GM12878 (cell line): Measurements from ENCODE around the gene COL16A1. TPM values are rescaled to one million over a fixed set of nuclear protein-coding genes. Genes with fewer than 3 reads are reported as not detected.

Experiments
- ATAC-seq: fragments of 200-7000 bp; cut with Tn5 transposase; 3 replicates; pipeline ENCODE4 v1.9.1; 2020; ENCODE audit warnings: mild to moderate bottlenecking, moderate library complexity
- Bru-seq: library from RNA; stranded (reverse); fragments of 400-500 nt; gene quantifications from one replicate; lab custom pipeline; 2021; lab: Mats Ljungman, UMichigan
- BruChase-seq, 2 experiments: library from RNA; stranded (reverse); fragments of 400-500 nt; gene quantifications; one replicate each; lab custom pipeline; 2021; lab: Mats Ljungman, UMichigan
- BruUV-seq: library from RNA; stranded (reverse); fragments of 400-500 nt; replicated peaks from 2 replicates; lab custom pipeline; 2021; lab: Mats Ljungman, UMichigan
- CTCF ChIA-PET: fragments of 300-600 bp; sonication (Branson Sonifier 250); formaldehyde crosslinking; extraction: SDS; loops from one replicate; lab custom pipeline; 2021; ENCODE audit warnings: inconsistent platforms; lab: Yijun Ruan, JAX
- POLR2A ChIA-PET: fragments of 350-600 bp; formaldehyde crosslinking; extraction: SDS; loops from one replicate; lab custom pipeline; 2021; ENCODE audit warnings: inconsistent platforms; lab: Charles Lee
- RAD21 ChIA-PET: fragments of 300-600 bp; sonication (Branson Sonifier 250); formaldehyde crosslinking; loops from one replicate; lab custom pipeline; 2023; ENCODE audit warnings: antibody characterized with exemption; ENCODE audit not compliant: unreplicated experiment; lab: Charles Lee
- SMC1A ChIA-PET: fragments of 300-600 bp; sonication (Branson Sonifier 250); formaldehyde crosslinking; loops from one replicate; lab custom pipeline; 2023; ENCODE audit not compliant: unreplicated experiment, uncharacterized antibody; lab: Charles Lee
- DNase-seq: peaks from one replicate; pipeline ENCODE4 v3.0.0-alpha.2; 2011; ENCODE audit warnings: low read depth, low spot score
- FAIRE-seq: peaks from 3 replicates; lab custom pipeline; 2011; peaks lifted over from hg19 to GRCh38; lab: Jason Lieb, UNC
- H2AFZ ChIP-seq: 2 replicates; pipeline ENCODE4 v1.6.0; 2011; ENCODE audit warnings: low read depth, low read length, control low read depth; ENCODE audit not compliant: control insufficient read depth
- H3K27ac ChIP-seq: 2 replicates; pipeline ENCODE4 v1.5.1; 2011; ENCODE audit warnings: control low read depth; ENCODE audit not compliant: control insufficient read depth, insufficient read depth
- H3K27me3 ChIP-seq, 2 experiments: replicated peaks in 1 of 2; 2 replicates each; pipeline versions ENCODE4 v1.6.0 to v1.6.1; 2011; ENCODE audit warnings: low read length in 1 of 2; ENCODE audit not compliant: control insufficient read depth in 2 of 2, insufficient read depth in 2 of 2
- H3K36me3 ChIP-seq, 2 experiments: 2 replicates each; pipeline ENCODE4 v1.5.1; 2011; ENCODE audit warnings: low read length in 1 of 2; ENCODE audit not compliant: control insufficient read depth in 2 of 2, insufficient read depth in 2 of 2
- H3K4me1 ChIP-seq: 2 replicates; pipeline ENCODE4 v1.6.1; 2011; ENCODE audit warnings: mild to moderate bottlenecking, low read length, moderate library complexity, mixed read lengths; ENCODE audit not compliant: control insufficient read depth, insufficient read depth
- H3K4me2 ChIP-seq: 2 replicates; pipeline ENCODE4 v1.6.0; 2011; ENCODE audit warnings: control low read depth; ENCODE audit not compliant: control insufficient read depth, insufficient read depth
- H3K4me3 ChIP-seq: fragments of 200-600 bp; sonication (generic); 2 replicates; pipeline ENCODE4 v1.5.1; 2016
- H3K79me2 ChIP-seq: 2 replicates; pipeline ENCODE4 v1.6.0; 2011; ENCODE audit warnings: low read length; ENCODE audit not compliant: control insufficient read depth, insufficient read depth
- H3K9ac ChIP-seq: 2 replicates; pipeline ENCODE4 v1.8.0; 2011; ENCODE audit warnings: low read length, control low read depth, mixed read lengths; ENCODE audit not compliant: control insufficient read depth, insufficient read depth
- H3K9me3 ChIP-seq: replicated peaks from 3 replicates; pipeline ENCODE4 v1.5.1; 2011; ENCODE audit warnings: mild to moderate bottlenecking, low read length; ENCODE audit not compliant: control insufficient read depth, insufficient read depth
- H4K20me1 ChIP-seq: 2 replicates; pipeline ENCODE4 v1.6.0; 2011; ENCODE audit not compliant: control insufficient read depth, insufficient read depth
- BHLHE40 ChIP-seq, 2 experiments: fragments of 450-650 bp in 1 of 2; IDR thresholded peaks; 2 replicates each; pipeline ENCODE4 v1.6.1; 2011 to 2017; ENCODE audit warnings: low read depth in 2 of 2, borderline replicate concordance in 1 of 2, improper control_type of control experiment in 1 of 2, low read length in 1 of 2, mild to moderate bottlenecking in 1 of 2
- BRCA1 ChIP-seq: IDR thresholded peaks from 2 replicates; pipeline ENCODE4 v1.6.1; 2011; ENCODE audit warnings: low read depth, low read length, improper control_type of control experiment
- WGBS: methylation state at CpG from one replicate; pipeline ENCODE4 v1.1.6; 2016; ENCODE audit warnings: low lambda C conversion rate; ENCODE audit not compliant: insufficient replicate concordance, insufficient coverage; ENCODE audit errors: missing lambda C conversion rate; 5-methylcytosine and 5-hydroxymethylcytosine counted together
- in situ Hi-C: fragments of 300-500 bp; cut with MboI; formaldehyde crosslinking; loops from 9 replicates; pipeline ENCODE4 v1.14.3; 2018; ENCODE audit warnings: mixed read lengths
- intact Hi-C: fragments of 100-400 bp; cut with micrococcal nuclease; formaldehyde crosslinking; loops from one replicate; pipeline ENCODE4 v1.14.2; 2022; ENCODE audit not compliant: unreplicated experiment
- long read RNA-seq, 2 experiments: library from polyadenylated mRNA; unstranded; transcript quantifications; one replicate each; pipeline ENCODE4 v2.0.0, GENCODE V29; 2019 to 2020
- polyA minus RNA-seq, 3 experiments: library from RNA; depleted of rRNA, polyadenylated mRNA; stranded (reverse); fragments of >200 nt; gene quantifications; 2 replicates each; pipeline ENCODE4 v1.2.3, GENCODE V29; 2011
- polyA plus RNA-seq, 11 experiments: library from polyadenylated mRNA; depleted of rRNA in 4 of 11; unstranded in 6 of 11; stranded (reverse) in 5 of 11; fragments of >200 nt; fragmentation: Nextera tagmentation in 4 of 11; fragmentation: Illumina TruSeq in 1 of 11; extraction: Ambion mirVana in 4 of 11; extraction: Trizol in 1 of 11; gene quantifications; 1 replicate in 1 of 11; 2 replicates in 10 of 11; pipeline versions ENCODE4 v1.2.1 to v1.2.3, GENCODE V29; 2011 to 2016; ENCODE audit warnings: inconsistent platforms in 2 of 11, missing spikeins in 2 of 11, low read depth in 1 of 11
- total RNA-seq, 4 experiments: library from RNA; depleted of rRNA in 3 of 4; stranded (reverse); fragments of >200 nt in 3 of 4; fragmentation: Illumina TruSeq in 1 of 4; extraction: Trizol in 1 of 4; gene quantifications; 2 replicates each; pipeline versions ENCODE4 v1.2.1 to v1.2.3, GENCODE V29; 2013 to 2021

COL16A1 gene
- total RNA-seq (2013; cell fraction: nucleolus; rRNA removed) = 6.3 and 9.6 TPM in 2 replicates
- total RNA-seq (2014; rRNA removed) = 0.60 and 0.79 TPM in 2 replicates
- total RNA-seq (2014; rRNA removed; fragmentation: Illumina TruSeq; extraction: Trizol) = 0.63 and 0.92 TPM in 2 replicates
- 3.7 and 3.9 TPM in 2 replicates for total RNA-seq (2021)
- 0.12 TPM for polyA plus RNA-seq (2011; ENCODE audit: low read depth)
- polyA plus RNA-seq (2011; rRNA removed) = 2.0 and 3.1 TPM in 2 replicates
- polyA plus RNA-seq (2011; cell fraction: cytosol; rRNA removed) = 2.2 and 3.6 TPM in 2 replicates
- polyA plus RNA-seq (2011; cell fraction: nucleus; rRNA removed) = 30.0 and 30.6 TPM in 2 replicates
- polyA plus RNA-seq (2012) = 1.1 and 1.4 TPM in 2 replicates
- 0.40 and 0.65 TPM in 2 replicates for polyA plus RNA-seq (2014; fragmentation: Illumina TruSeq; extraction: Trizol)
- under 1 TPM; 0.02 to 0.04 TPM for polyA plus RNA-seq (2014; fragmentation: Nextera tagmentation; extraction: Ambion mirVana)
- polyA plus RNA-seq (2014; rRNA removed) = 1.5 and 1.6 TPM in 2 replicates
- under 1 TPM; 0.14 to 0.56 TPM for polyA plus RNA-seq (2016; fragmentation: Nextera tagmentation; extraction: Ambion mirVana)
- 2.1 and 4.5 TPM in 2 replicates for polyA minus RNA-seq (2011; rRNA and poly(A)+ RNA removed)
- 0.73 and 1.1 TPM in 2 replicates for polyA minus RNA-seq (2011; cell fraction: cytosol; rRNA and poly(A)+ RNA removed)
- polyA minus RNA-seq (2011; cell fraction: nucleus; rRNA and poly(A)+ RNA removed) = 6.5 and 7.7 TPM in 2 replicates
- Bru-seq, nascent RNA = percentile 33 among the genes with signal in this experiment
- percentile 33 among the genes with signal in this experiment for BruChase-seq, experiment 1, labeled RNA remaining after a 6-hour chase
- percentile 29 among the genes with signal in this experiment for BruChase-seq, experiment 2, labeled RNA remaining after a 2-hour chase
- long read RNA-seq, experiment 1 = 0 reads
- long read RNA-seq, experiment 2, partial matches to known transcripts = 1 of 2 reads
- long read RNA-seq, experiment 2, other reads (novel, unspliced or antisense) = 1 of 2 reads

- peak within 1 kb of the TSS; percentile 54 for H3K9ac ChIP-seq
- POLR2A ChIA-PET = interaction anchor here (0.6 to 2.0 kb wide), 5 partner anchors 11 to 85 kb away, joined by 3 to 9 read pairs (median 4); no protein-coding TSS in a partner anchor
- H3K4me2 ChIP-seq = peak within 1 kb of the TSS; percentile 52; the same call in 1 of the 2 replicates
Measured at GRCh38 chr1:31703431-31704270, at the start of gene COL16A1. COL16A1 (minus strand) TSS chr1:31704017; CDS start chr1:31702193, 1,824 bp downstream.

More at GRCh38 chr1:31703431-31704270, at the start of gene COL16A1:
- CTCF ChIA-PET = interaction anchor here (1.0 to 6.5 kb wide), 8 partner anchors 10 to 283 kb away, joined by 3 to 83 read pairs (median 8); partner anchors contain the start of gene PEF1
- Histone ChIP-seq H3K36me3 (no peaks in the 10 kb centered on the region), H3K4me1 (peaks cover 58% of the 10 kb centered on the region), H3K4me3 (peak within 1 kb of the TSS; percentile 2; the same call in 1 of the 2 replicates)
- peak; percentile 25 for ATAC-seq
- in situ Hi-C loops (no loop called here), intact Hi-C loops (no loop called here)
- no peak for FAIRE-seq
- DNase-seq = no peak
- RAD21 ChIA-PET = interaction anchor here (0.7 to 2.9 kb wide), 9 partner anchors 38 to 197 kb away, joined by 3 to 53 read pairs (median 10); partner anchors contain the start of gene PEF1
- SMC1A ChIA-PET = interaction anchor here (1.1 to 6.6 kb wide), 4 partner anchors 13 to 85 kb away, joined by 3 to 51 read pairs (median 12); no protein-coding TSS in a partner anchor
- WGBS = 31% methylated on average over 40 of the region's 40 CpGs
- peak in 1 of 2 experiments; percentile 32; a peak in 1 of 4 replicates for TF ChIP-seq BHLHE40 (IDR thresholded peaks at IDR 0.05; ENCODE audit: borderline replicate concordance in 1 of 2, low read depth in 2 of 2, low read length in 1 of 2)
- no peak for TF ChIP-seq BRCA1
- TF ChIP-seq, all 136 proteins: peak for 1
- peak within 1 kb of the TSS; percentile 62 for H3K27ac ChIP-seq
- no TSS peak for BruUV-seq
- H3K27me3 ChIP-seq = no peaks in the 10 kb centered on the region
- no peaks in the 10 kb centered on the region for H3K9me3 ChIP-seq
- H2AFZ ChIP-seq = peak within 1 kb of the TSS; percentile 44
- H3K79me2 ChIP-seq = no peaks in the 10 kb centered on the region
- H4K20me1 ChIP-seq = no peaks in the 10 kb centered on the region
